Retinal pigment epithelial cell (primary cell): ENCODE data around the gene PLD1.

Experiments
- DNase-seq: peaks from one replicate; pipeline ENCODE4 v3.0.0-alpha.2; 2010; ENCODE audit warnings: low read depth
- H3K4me3 ChIP-seq: 2 replicates; pipeline ENCODE4 v1.5.1; 2011; ENCODE audit warnings: mild to moderate bottlenecking, low read length, control low read depth, moderate library complexity
- CTCF ChIP-seq: conservative IDR thresholded peaks from 2 replicates; pipeline ENCODE4 v1.5.1; 2011; ENCODE audit warnings: low read depth, low read length, control low read depth, inconsistent platforms

The PLD1 gene

GRCh38 chr3:171831936-171832335, 21.7 kb upstream of the PLD1 start:
- no peak for DNase-seq
- no peak overlapping the region for H3K4me3 ChIP-seq
- TF ChIP-seq CTCF = no peak

- TF ChIP-seq CTCF = no peak
- no peak for DNase-seq
- H3K4me3 ChIP-seq = no peak overlapping the region
Observed at GRCh38 chr3:171830518-171830875, 20.2 kb upstream of the PLD1 start.

GRCh38 chr3:171829841-171830517, 19.7 kb upstream of the PLD1 start:
- no peak for DNase-seq
- H3K4me3 ChIP-seq = no peak overlapping the region
- TF ChIP-seq CTCF = peak; percentile 83

GRCh38 chr3:171828902-171829770, 18.9 kb upstream of the PLD1 start:
- no peak overlapping the region for H3K4me3 ChIP-seq
- no peak for DNase-seq
- no peak for TF ChIP-seq CTCF

GRCh38 chr3:171827836-171828458, 17.7 kb upstream of the PLD1 start:
- DNase-seq = no peak

GRCh38 chr3:171827385-171827784, 17.1 kb upstream of the PLD1 start:
- no peak for TF ChIP-seq CTCF

More at GRCh38 chr3:171827836-171828458, 17.7 kb upstream of the PLD1 start:
- TF ChIP-seq CTCF = no peak
- no peak overlapping the region for H3K4me3 ChIP-seq

More at GRCh38 chr3:171827385-171827784, 17.1 kb upstream of the PLD1 start:
- DNase-seq = no peak
- no peak overlapping the region for H3K4me3 ChIP-seq
